ENCODE measurements around the gene SCN5A.

DNA sequence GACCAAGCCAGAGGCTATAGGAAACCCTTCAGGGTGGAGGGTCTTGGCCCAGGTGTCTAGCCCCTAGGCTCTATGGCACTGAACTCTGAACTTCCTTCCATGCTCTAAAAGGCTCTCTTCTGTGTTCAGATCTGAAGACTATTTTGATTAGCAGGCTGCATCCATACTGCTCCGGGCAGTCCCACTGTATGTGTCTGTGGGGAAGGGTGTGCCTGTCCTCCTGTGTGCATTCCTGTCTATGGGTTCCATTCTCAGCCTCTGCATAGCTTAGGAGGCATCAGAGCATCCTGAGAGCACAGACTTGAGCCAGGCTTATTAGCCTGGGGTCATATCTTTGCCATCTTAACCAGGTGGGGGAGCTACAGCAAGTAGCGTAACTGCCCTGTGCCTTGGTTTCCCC is 115.3 kb downstream of the SCN5A start:
- TF ChIP-seq EZH2 (IDR thresholded peaks at IDR 0.05) (no peak), POLR2AphosphoS5 (IDR thresholded peaks at IDR 0.05; ENCODE audit: borderline replicate concordance, low read depth, low read length) (no peak), FOXP2 (optimal IDR thresholded peaks at IDR 0.05; ENCODE audit: control extremely low read depth, extremely low read length, insufficient read depth) (no peak)
